Caco-2 (cell line): ENCODE results near the gene BTNL3. TPM values are rescaled to one million over a fixed set of nuclear protein-coding genes. Genes with fewer than 3 reads are reported as not detected.

ENCODE experiments used
- BruUV-seq: library from RNA; stranded (reverse); fragments of 400-500 nt; replicated peaks from 2 replicates; lab custom pipeline; 2021; lab: Mats Ljungman, UMichigan
- CTCF ChIA-PET: fragments of 300-600 bp; sonication (Branson Sonifier 250); formaldehyde crosslinking; loops from one replicate; lab custom pipeline; 2022; ENCODE audit warnings: antibody characterized with exemption; lab: Charles Lee
- POLR2A ChIA-PET: fragments of 300-600 bp; sonication (Branson Sonifier 250); formaldehyde crosslinking; loops from one replicate; lab custom pipeline; 2022; ENCODE audit warnings: antibody characterized with exemption; lab: Charles Lee
- DNase-seq, 2 experiments: peaks; one replicate each; pipeline versions ENCODE4 v3.0.0 to v3.0.0-alpha.2; 2020 to 2022
- H3K27me3 ChIP-seq: replicated peaks from 2 replicates; pipeline ENCODE4 v1.6.0; 2011; ENCODE audit warnings: low read length; ENCODE audit not compliant: control insufficient read depth, insufficient read depth
- H3K36me3 ChIP-seq: 2 replicates; pipeline ENCODE4 v1.5.1; 2011; ENCODE audit warnings: low read length; ENCODE audit not compliant: control insufficient read depth, insufficient read depth
- H3K4me1 ChIP-seq: fragments of 250-450 bp; sonication (Bioruptor Pico); 2 replicates; pipeline ENCODE4 v1.5.1; 2020; ENCODE audit warnings: mild to moderate bottlenecking
- H3K4me3 ChIP-seq: 2 replicates; pipeline ENCODE4 v1.5.1; 2011; ENCODE audit warnings: low read depth, mild to moderate bottlenecking, control low read depth, low read length
- H3K9me3 ChIP-seq: fragments of 250-450 bp; sonication (Bioruptor Pico); 2 replicates; pipeline ENCODE4 v1.5.1; 2020; ENCODE audit warnings: mild to moderate bottlenecking, moderate library complexity
- H3K27ac Mint-ChIP-seq: one replicate; pipeline ENCODE4 v1.8.0; 2022; ENCODE audit warnings: mixed read lengths; ENCODE audit not compliant: unreplicated experiment
- H3K27me3 Mint-ChIP-seq: one replicate; pipeline ENCODE4 v1.8.0; 2022; ENCODE audit warnings: mixed read lengths; ENCODE audit not compliant: insufficient read depth, unreplicated experiment
- H3K36me3 Mint-ChIP-seq: one replicate; pipeline ENCODE4 v1.8.0; 2022; ENCODE audit warnings: mild to moderate bottlenecking, mixed read lengths; ENCODE audit not compliant: insufficient read depth, unreplicated experiment
- H3K4me1 Mint-ChIP-seq: one replicate; pipeline ENCODE4 v1.8.0; 2022; ENCODE audit warnings: low read depth, mixed read lengths; ENCODE audit not compliant: unreplicated experiment
- H3K4me3 Mint-ChIP-seq: one replicate; pipeline ENCODE4 v1.8.0; 2022; ENCODE audit warnings: mild to moderate bottlenecking, moderate library complexity, mixed read lengths; ENCODE audit not compliant: unreplicated experiment
- H3K9me3 Mint-ChIP-seq: one replicate; pipeline ENCODE4 v1.8.0; 2022; ENCODE audit warnings: mixed read lengths; ENCODE audit not compliant: unreplicated experiment
- CTCF ChIP-seq, 2 experiments: fragments of 200-600 bp in 1 of 2; IDR thresholded peaks; 1 replicate in 1 of 2; 2 replicates in 1 of 2; pipeline versions ENCODE4 v1.5.1 to v1.8.0; 2011 to 2022; ENCODE audit warnings: antibody characterized with exemption in 1 of 2, control low read depth in 1 of 2, inconsistent platforms in 1 of 2, low read depth in 1 of 2, low read length in 1 of 2, mild to moderate bottlenecking in 1 of 2, moderate library complexity in 1 of 2; ENCODE audit not compliant: insufficient read depth in 1 of 2, severe bottlenecking in 1 of 2, unreplicated experiment in 1 of 2
- intact Hi-C: fragments of 100-400 bp; cut with micrococcal nuclease; formaldehyde crosslinking; loops from one replicate; pipeline ENCODE4 v1.10.0; 2022; ENCODE audit not compliant: unreplicated experiment
- total RNA-seq: library from RNA; stranded (reverse); gene quantifications from 2 replicates; pipeline ENCODE4 v1.2.3, GENCODE V29; 2022

The BTNL3 gene
- total RNA-seq, 1 experiment from 2014 or later, result not detected

DNA sequence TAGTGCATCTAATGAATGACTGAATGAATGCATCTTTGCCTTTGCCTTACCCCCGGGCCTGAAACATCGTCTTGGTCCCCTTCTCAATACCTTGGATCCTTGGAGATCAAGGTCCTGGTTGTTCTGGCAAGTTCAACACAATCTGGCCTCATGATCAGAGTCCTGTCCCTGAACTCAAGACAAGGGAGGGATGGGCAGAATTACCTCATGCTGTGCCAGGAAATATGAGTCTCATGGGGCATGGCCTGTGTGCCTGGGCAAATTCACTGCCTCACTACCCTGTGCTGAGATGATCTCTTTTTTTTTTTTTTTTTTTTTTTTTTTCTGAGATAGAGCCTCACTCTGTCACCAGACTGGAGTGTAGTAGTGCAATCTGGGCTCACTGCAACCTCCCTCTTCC is 630 bp upstream of the BTNL3 start:
- intact Hi-C loops, result no loop called here
- no TSS peak for BruUV-seq
- no peaks in the 10 kb centered on the region for H3K27me3 Mint-ChIP-seq

GRCh38 chr5:180990086-180990881 is 1.6 kb downstream of the BTNL3 start:
- Mint-ChIP-seq H3K9me3 (peaks cover 11% of the 10 kb centered on the region), H3K4me3 (no peak overlapping the region), H3K36me3 (no peaks in the 10 kb centered on the region), H3K27ac (no peak overlapping the region), H3K27me3 (no peaks in the 10 kb centered on the region), H3K4me1 (peaks cover 10% of the 10 kb centered on the region)
- DNase-seq, result no peak
- Histone ChIP-seq H3K4me3 (no peak overlapping the region), H3K27me3 (no peaks in the 10 kb centered on the region), H3K9me3 (no peaks in the 10 kb centered on the region), H3K36me3 (no peaks in the 10 kb centered on the region), H3K4me1 (no peaks in the 10 kb centered on the region)
- BruUV-seq, result no TSS peak
- no peak for TF ChIP-seq CTCF (IDR thresholded peaks at IDR 0.05; ENCODE audit: insufficient read depth in 1 of 2, low read depth in 1 of 2, low read length in 1 of 2, severe bottlenecking in 1 of 2, unreplicated experiment in 1 of 2)
- intact Hi-C loops, result no loop called here
- POLR2A ChIA-PET, result no interaction called here
- CTCF ChIA-PET, result no interaction called here

More for the DNA sequence above, 630 bp upstream of the BTNL3 start:
- no peaks in the 10 kb centered on the region for H3K36me3 Mint-ChIP-seq
- H3K4me1 ChIP-seq, result no peaks in the 10 kb centered on the region
- no peak overlapping the region for H3K4me3 Mint-ChIP-seq
- no peak for TF ChIP-seq CTCF (IDR thresholded peaks at IDR 0.05; ENCODE audit: insufficient read depth in 1 of 2, low read depth in 1 of 2, low read length in 1 of 2, severe bottlenecking in 1 of 2, unreplicated experiment in 1 of 2)
- H3K27me3 ChIP-seq, result no peaks in the 10 kb centered on the region
- no peak overlapping the region for H3K27ac Mint-ChIP-seq
- peaks cover 11% of the 10 kb centered on the region for H3K9me3 Mint-ChIP-seq
- CTCF ChIA-PET, result no interaction called here
- no peaks in the 10 kb centered on the region for H3K9me3 ChIP-seq
- peaks cover 10% of the 10 kb centered on the region for H3K4me1 Mint-ChIP-seq
- POLR2A ChIA-PET, result no interaction called here
- H3K36me3 ChIP-seq, result no peaks in the 10 kb centered on the region
- no peak overlapping the region for H3K4me3 ChIP-seq
- no peak for DNase-seq

DNA sequence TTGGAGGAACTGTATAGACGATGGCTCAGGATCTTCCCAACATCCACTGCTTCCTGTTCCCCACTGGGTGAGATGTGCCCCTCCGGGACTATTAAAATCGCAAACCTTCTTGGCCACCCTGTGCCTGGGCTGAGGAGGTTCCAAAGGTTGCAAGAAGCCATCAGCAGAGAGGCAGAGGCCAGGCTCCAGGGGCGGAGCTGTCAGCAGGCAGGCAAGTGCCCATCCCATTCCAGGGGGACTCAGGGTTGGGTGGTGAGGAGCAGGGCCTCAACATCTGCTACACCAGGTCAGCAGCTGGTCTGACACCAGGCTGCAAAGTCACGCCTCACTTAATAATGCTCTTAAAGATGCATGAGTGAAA is 2.2 kb downstream of the BTNL3 start:
- H3K27ac Mint-ChIP-seq, result no peak overlapping the region
- H3K9me3 Mint-ChIP-seq, result peaks cover 10% of the 10 kb centered on the region
- peaks cover 10% of the 10 kb centered on the region for H3K4me1 Mint-ChIP-seq
- Histone ChIP-seq H3K9me3 (no peaks in the 10 kb centered on the region), H3K36me3 (no peaks in the 10 kb centered on the region), H3K4me3 (no peak overlapping the region), H3K27me3 (no peaks in the 10 kb centered on the region), H3K4me1 (no peaks in the 10 kb centered on the region)
- intact Hi-C loops, result no loop called here
- no peak for TF ChIP-seq CTCF (IDR thresholded peaks at IDR 0.05; ENCODE audit: insufficient read depth in 1 of 2, low read depth in 1 of 2, low read length in 1 of 2, severe bottlenecking in 1 of 2, unreplicated experiment in 1 of 2)
- H3K36me3 Mint-ChIP-seq, result no peaks in the 10 kb centered on the region
- H3K4me3 Mint-ChIP-seq, result no peak overlapping the region
- CTCF ChIA-PET, result no interaction called here
- DNase-seq, result no peak
- no peaks in the 10 kb centered on the region for H3K27me3 Mint-ChIP-seq
- BruUV-seq, result no TSS peak
- POLR2A ChIA-PET, result no interaction called here
